GM19468 (cell line): ENCODE measurements around the gene DSE.

Experiments
- ATAC-seq: cut with Tn5 transposase; IDR thresholded peaks from one replicate; pipeline ENCODE4 v1.9.1; 2021; ENCODE audit warnings: mild to moderate bottlenecking, moderate library complexity, moderate number of reproducible peaks; ENCODE audit not compliant: unreplicated experiment; ENCODE audit errors: extremely low read depth

Gene DSE

DNA sequence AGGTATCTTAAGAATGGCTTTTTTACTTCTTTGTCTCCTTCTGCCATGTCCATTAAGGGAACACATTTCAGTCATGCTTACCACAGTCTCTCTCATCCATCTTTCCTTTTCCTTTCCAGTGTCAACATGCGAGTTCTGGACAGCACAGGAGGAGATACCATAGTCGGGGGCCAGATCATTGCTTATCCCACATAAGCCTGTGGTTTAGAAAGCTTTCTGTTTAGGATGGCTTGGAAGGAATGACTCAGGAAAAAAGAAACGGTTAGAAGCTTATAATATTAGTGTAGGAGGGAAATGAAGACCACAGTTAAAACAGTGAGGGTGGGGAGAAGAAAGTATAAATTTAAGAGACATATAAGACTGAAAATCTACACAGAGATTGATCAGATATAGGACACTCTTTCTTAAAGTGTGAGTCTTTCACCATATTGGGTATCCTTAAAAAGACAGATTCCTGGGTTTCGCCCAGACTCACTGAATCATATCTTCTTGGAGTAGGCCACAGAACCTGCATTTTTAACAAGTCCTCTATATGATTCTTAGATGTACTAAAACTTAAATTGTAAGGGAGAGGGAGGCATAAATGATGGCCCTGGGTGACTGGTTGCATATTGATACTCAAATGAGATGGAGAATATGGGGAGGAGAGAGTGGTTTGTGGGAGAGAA lies 36.1 kb downstream of the DSE start:
- no peak for ATAC-seq

DNA sequence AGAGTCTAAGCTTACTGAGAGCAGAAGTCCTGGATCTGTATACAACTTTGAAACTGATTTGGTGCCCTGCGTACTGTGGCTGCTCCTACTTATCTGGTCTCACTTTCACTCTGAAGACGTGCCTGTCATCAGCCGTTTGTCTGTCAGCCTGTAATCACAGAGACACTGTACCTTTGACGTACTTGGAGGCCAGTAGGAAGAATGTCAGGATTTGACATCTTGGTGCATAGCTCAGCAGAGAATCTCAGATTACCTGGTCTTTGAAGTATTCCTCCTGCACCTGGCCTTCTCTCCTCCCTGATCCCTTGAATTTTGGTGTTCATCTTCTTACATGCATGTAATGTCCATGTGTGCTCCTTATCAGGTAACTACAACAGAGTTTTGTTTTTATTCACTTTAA lies 37.7 kb downstream of the DSE start:
- ATAC-seq, result no peak

- peak; percentile 84 for ATAC-seq
These were observed 39.0 kb downstream of the DSE start for GRCh38 chr6:116409756-116410155.

DNA sequence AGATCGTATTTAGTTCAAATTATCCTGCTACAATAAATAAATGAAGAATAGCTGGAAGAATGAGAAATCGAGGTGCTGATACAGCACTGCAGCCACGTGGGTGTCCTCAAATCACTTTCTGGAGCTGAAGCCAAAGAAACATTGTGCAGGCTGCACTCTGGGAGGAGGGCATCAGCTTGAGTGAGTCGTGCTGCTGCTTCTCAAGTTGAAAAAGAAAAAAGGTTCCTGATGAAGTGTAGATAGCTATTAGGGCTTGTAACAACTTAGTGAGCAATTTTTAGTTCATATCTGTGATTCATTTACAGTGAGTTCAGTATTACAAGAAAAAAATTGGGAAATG lies 40.5 kb downstream of the DSE start:
- no peak for ATAC-seq

GRCh38 chr6:116412270-116412669 lies 41.5 kb downstream of the DSE start:
- ATAC-seq, result no peak

GRCh38 chr6:116413357-116413756 lies 42.6 kb downstream of the DSE start:
- ATAC-seq, result no peak

GRCh38 chr6:116417661-116418060 lies 46.9 kb downstream of the DSE start:
- ATAC-seq, result no peak

- no peak for ATAC-seq
These were observed 48.5 kb downstream of the DSE start for GRCh38 chr6:116419069-116419786.

GRCh38 chr6:116420341-116420740 lies 49.6 kb downstream of the DSE start:
- ATAC-seq, result no peak

GRCh38 chr6:116422238-116422637 lies 51.5 kb downstream of the DSE start:
- no peak for ATAC-seq

GRCh38 chr6:116424001-116424400 lies 53.3 kb downstream of the DSE start:
- ATAC-seq, result no peak

DNA sequence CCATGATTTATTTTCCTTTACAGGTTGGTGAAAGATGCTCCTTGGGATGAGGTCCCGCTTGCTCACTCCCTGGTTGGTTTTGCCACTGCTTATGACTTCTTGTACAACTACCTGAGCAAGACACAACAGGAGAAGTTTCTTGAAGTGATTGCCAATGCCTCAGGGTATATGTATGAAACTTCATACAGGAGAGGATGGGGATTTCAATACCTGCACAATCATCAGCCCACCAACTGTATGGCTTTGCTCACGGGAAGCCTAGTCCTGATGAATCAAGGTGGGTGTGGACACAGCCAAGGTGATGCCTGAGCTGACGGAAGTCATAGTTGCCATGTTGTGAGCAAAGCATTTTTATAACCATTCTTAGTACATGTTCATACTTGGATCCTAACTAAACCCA lies 55.8 kb downstream of the DSE start:
- no peak for ATAC-seq

GRCh38 chr6:116429111-116429510 lies 58.4 kb downstream of the DSE start:
- ATAC-seq, result no peak

GRCh38 chr6:116430860-116431259 lies 60.1 kb downstream of the DSE start:
- no peak for ATAC-seq

- ATAC-seq, result no peak
These were observed 61.3 kb downstream of the DSE start for GRCh38 chr6:116431964-116432595.

DNA sequence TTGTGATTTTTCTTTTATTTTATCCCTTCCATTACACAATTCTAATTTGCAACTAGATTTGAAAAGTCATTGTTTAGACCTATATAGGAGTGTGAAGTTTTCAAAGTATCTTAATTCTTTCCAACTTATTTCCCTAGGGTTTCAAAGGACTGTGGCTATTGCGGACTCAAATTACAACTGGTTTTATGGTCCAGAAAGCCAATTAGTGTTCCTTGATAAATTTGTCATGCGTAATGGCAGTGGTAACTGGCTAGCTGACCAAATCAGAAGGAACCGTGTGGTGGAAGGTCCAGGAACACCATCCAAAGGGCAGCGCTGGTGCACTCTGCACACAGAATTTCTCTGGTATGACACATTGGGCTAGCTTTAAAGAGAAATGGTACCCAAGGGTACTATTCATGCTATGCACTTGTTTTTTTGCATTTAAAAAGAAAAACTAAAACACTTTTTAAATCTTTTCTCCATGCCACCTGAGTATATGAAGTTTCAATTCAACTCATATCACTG lies 62.5 kb downstream of the DSE start:
- no peak for ATAC-seq

DNA sequence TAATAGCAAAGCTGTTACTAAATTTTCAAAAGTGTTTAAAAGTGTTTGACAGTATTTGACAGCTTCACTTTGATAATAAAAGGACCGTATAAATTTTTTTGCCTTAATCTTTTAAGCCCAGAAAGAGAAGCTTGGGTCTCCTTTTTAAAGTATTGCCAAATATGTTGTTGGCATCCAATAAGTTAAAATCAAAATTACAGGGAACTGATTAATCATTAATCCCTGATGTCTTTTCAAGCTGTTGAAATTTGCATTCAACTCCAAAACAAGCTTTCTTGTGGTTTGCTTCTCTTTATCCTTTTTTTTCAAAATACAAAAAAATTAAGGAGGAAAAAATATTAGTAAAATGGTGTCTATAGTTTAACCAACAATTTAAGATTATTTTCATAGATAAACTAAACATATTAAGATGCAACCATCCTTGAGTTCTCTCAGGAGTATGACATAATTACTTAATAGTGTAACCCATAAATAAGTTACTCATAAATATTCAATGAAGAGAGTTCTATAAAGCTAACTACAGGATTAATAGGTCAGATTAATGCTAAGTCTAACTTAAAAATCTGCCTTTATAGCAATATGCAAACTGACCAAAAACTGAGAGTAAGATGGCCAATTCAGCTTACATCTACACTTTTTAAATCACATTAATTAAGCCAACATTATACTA lies 63.4 kb downstream of the DSE start:
- ATAC-seq, result peak; percentile 22

DNA sequence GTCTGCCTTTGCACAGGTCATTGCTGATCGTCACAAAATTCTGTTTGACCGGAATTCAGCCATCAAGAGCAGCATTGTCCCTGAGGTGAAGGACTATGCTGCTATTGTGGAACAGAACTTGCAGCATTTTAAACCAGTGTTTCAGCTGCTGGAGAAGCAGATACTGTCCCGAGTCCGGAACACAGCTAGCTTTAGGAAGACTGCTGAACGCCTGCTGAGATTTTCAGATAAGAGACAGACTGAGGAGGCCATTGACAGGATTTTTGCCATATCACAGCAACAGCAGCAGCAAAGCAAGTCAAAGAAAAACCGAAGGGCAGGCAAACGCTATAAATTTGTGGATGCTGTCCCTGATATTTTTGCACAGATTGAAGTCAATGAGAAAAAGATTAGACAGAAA lies 65.8 kb downstream of the DSE start:
- no peak for ATAC-seq

DNA sequence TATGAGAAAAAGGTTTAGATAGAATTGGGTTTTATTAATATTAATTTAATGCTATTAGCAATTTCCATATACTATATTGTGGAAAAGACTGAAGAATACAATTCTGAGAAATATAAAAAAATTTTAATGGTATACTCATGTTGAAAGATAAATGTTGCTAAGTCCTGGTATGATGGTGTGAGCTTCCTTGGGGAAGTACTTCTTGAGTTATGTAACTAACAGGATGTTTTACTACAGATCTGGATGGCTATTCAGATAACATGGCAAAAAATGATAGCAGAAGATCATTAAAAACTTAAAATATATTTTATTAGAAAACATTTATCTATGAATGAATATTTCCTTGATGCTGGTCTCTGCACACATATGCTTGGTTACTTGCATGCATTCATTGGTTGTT lies 66.9 kb downstream of the DSE start:
- no peak for ATAC-seq

- ATAC-seq, result no peak
These were observed 68.1 kb downstream of the DSE start for GRCh38 chr6:116438590-116439448.
